NK-92 (cell line): ENCODE results near the gene CA14.
"Not testable (repeated sequence)": the region's sequence is repeated elsewhere in the genome, so short reads cannot be mapped to it uniquely, and the experiment has no call there.

Experiments
- DNase-seq: peaks from one replicate; lab custom pipeline; 2025; ENCODE audit not compliant: unreplicated experiment; lab: John Stamatoyannopoulos, UW

CA14 gene

GRCh38 chr1:150280138-150280707, 22.6 kb downstream of the CA14 start:
- DNase-seq = no peak

DNA sequence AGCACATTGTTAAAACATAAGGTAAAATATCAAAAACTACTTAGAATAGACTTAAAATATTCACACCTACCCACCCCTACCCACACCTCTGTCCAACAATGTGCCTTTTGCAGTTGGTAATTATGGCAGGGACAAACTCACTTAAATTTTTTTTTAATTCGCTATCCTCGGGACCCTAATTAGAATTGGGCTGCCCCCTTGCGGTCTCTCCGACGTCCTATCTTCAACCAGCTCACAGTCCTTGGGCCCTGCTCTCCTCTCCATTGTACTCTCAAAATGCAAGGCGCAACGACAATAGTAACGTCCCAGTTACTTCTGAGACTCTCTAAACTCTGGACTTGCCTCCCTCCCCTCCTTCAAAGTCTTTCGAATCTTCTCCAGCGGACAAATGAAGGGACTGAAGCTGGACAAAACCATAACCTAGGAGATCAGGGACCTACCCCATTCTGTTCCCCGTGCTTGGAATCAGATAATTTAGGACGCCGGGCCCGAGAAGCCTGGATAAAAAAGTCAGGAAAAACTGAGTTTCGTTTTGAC, 23.7 kb downstream of the CA14 start:
- no peak for DNase-seq

GRCh38 chr1:150281758-150282557, 24.4 kb downstream of the CA14 start, which contains the start of gene CIART:
Gene CIART, plus strand, starts transcription at chr1:150282554. Its CDS starts 714 bp downstream, at chr1:150283268.
- DNase-seq = no peak

GRCh38 chr1:150282558-150282958, 25.0 kb downstream of the CA14 start:
- DNase-seq = no peak

DNA sequence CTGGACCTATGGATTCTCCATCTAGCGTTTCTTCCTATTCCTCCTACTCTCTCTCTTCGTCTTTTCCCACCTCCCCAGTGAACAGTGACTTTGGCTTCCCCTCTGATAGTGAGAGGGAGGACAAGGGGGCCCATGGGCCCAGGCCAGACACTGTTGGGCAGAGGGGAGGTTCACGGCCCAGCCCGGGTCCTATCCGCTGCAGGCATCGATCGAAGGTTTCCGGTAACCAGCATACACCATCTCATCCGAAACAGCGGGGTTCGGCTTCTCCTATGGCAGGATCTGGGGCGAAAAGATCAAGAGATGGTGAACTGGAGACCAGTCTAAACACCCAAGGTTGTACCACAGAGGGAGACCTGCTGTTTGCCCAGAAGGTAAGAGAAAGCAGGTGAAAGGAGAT, 25.7 kb downstream of the CA14 start:
- no peak for DNase-seq

DNA sequence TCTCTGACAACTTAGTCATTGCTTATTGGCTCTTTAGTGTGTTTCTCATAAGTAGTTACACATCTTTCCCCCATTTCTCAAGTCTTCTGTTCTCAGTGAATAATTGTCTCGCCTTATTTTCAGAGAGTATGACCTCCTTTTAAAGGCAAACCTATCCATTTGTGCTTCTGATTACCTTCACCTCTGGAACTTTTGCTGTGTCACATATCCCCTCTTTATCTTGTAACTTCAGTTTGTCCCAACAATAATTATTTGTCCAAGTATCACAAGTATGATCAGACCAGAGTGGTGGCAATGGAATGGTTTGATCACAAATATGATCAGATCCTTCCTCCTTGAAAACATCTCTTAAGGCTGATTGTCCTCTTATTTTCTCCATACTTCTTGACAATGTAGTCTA, 30.8 kb downstream of the CA14 start:
- no peak for DNase-seq

DNA sequence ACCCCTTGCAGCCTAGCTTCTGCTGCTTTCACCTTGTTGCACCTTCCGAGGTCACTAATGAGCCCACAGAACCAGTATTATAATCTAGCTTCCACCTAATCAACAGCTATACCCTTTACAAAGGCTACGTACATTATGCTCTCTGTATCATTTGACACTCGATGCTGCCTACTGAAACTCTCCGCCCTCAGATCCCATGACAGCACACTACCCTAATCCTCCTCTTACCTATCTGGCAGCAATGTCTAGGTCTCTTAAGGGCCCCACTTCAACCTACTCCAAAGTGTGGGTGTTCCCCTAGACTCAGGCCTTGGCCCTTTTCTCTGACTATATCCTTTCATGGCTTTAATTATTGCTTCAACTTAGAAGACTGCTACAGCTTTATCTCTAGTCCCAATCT, 31.2 kb downstream of the CA14 start:
- no peak for DNase-seq

DNA sequence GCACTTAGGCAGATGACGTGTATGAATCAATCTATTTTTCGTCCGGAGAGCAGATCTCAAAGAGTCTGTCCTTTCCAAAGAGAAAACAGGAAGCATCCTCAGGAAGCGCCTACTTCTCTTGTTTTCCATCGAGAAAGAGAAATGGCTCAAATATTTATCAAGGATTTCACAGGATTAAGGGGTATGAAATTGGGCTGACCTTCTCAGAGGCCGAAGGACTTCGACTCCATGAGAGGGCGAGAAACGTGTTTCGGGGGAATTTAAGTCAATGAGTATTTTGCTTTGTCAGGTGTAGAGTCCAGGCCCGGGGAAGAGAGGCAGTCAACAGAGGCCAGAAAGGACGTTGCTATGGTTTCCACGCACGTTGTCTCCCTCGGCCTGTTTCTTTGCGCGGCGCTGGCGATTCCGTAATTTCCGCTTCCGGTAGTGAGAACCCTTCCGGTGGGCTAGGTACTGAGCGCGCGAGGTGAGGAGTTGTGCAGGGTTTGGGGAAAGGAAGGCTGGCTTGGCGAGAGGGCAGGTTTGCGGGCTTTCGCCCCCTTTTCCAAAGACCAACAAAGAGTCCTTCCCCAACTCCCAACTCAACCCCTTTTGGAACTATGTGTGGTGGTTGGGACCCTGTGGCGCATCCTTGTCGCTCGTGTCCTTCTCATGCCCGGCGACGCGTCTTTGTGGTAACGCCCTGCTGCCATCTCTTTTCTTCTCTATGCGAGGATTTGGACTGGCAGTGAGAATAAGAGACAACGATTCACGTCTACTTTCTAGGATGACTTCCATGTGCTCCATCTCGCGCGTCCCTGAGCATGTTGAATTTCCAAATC, 36.1 kb downstream of the CA14 start, which contains the start of gene MRPS21:
MRPS21 (plus strand) TSS at position 429 of the 821 bp plus-strand sequence. CDS start 506 bp downstream, outside the sequence.
- DNase-seq = peak; percentile 41

DNA sequence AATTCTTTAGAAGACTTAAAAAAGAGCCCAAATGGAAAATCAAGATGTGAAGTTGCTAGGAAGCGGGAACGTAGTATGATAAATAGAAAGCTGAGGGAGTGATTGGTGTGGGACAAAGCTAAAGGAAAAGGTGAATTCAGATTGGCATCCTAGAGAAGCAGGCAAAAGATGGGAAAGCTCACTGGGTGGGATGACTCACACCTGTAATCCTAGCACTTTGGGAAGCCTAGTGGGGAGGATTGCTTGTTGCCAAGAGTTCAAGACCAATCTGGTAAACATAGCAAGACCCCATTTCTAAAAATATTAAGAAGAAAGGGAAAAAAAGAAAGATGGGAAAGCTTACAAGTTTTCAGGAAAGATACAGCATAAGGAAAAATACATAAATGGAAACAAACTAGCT, 37.9 kb downstream of the CA14 start:
- no peak for DNase-seq

- no peak for DNase-seq
These were observed 42.1 kb downstream of the CA14 start for GRCh38 chr1:150299716-150300115.

DNA sequence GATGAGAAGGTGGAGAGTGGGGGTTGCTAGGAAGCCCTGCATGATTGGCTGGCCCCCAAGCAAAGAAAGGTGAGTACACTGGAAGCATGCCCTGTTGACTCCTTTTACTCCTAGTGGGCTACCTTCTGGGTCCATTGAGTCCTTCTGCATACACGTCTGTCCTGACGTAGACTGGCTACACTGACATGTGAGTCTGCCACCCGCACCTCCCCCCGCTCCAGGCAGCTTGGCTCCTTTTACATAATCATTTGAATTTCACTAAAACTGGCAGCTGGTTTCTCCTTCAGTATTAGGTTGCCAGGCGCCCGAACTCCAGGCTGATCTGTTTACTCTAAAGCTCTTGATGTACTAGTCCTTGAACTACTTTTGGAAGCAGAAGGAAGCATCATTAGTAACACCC, 44.8 kb downstream of the CA14 start:
- DNase-seq = no peak

DNA sequence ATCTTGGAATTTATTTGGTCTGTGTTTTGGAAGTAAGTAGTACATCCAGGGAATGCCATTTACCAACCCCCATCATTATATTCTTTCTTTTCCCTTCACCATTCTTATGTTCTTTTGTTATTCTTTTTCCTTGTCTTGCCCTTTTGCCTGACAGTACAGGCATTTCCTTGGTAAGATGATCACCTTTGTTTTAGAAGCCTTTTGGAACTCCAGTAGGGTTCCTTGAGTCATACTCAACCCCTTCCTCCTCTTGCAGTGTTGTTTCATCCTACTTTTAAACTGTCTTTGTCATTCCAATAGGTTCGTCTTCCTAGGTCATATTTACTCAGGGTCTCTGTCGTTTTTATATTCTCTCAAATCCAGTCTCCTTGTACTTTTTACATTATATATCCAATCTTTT, 45.3 kb downstream of the CA14 start:
- DNase-seq = no peak

DNA sequence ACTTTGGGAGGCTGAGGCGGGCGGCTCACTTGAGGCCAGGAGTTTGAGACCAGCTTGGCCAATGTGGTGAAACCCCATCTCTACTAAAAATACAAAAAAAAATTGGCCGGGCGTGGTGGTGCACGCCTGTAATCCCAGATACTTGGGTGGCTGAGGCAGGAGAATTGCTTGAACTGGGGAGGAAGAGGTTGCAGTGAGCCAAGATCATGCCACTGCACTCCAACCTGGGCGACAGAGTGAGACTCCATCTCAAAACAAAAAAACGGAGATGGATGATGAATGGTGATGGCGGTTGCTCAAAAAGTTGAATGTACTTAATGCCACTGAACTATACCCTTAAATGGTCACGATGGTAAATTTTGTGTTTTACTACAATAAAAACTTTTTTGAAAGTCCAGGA, 51.0 kb downstream of the CA14 start:
- not testable (repeated sequence) for DNase-seq

DNA sequence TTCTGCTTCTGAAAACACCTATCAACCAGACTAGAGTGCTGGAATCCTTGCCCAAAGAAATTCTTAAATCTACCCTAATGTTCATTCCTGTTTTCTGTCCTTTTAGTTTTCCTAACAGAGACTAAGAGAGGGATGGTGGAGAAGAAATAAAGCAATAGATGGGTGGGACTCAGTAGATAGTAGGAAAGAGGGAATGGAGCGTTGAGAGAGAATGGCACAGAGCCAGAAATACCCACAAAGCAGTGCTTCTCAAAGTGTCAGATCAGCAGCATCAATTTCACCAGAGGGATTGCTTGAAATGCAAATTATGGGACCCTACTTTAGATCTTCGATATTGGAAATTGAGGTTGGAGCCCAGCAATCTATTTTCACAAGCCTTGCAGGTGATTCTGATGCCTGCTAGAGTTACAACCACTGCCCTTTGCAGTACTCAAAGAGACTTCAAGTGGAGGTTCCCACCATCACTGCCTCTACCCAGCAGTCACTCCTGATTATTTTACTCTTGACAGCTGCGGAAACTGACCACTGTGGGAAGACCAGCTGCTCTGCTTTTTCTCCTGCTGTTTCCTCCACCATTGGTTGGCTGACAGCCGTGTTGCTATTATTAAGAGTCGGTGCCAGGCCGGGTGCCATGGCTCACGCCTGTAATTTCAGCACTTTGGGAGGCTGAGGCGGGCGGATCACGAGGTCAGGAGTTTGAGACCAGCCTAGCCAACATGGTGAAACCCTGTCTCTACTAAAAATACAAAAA, 52.4 kb downstream of the CA14 start:
- no peak for DNase-seq

GRCh38 chr1:150311762-150312161, 54.2 kb downstream of the CA14 start:
- DNase-seq = no peak
